22Rv1 (cell line): ENCODE results near the gene SUPV3L1.
"Not testable (repeated sequence)": the region's sequence is repeated elsewhere in the genome, so short reads cannot be mapped to it uniquely, and the experiment has no call there.

Source experiments
- H3K27ac ChIP-seq: fragments of 450-650 bp; 2 replicates; pipeline ENCODE4 v1.5.1; 2017
- ZFX ChIP-seq: fragments of 450-650 bp; IDR thresholded peaks from 2 replicates; pipeline ENCODE4 v1.6.1; 2017; ENCODE audit warnings: antibody characterized with exemption, borderline replicate concordance
- TF ChIP-seq, protein P1 (sequence below): fragments of 450-650 bp; IDR thresholded peaks from 2 replicates; pipeline ENCODE4 v1.5.1; 2017; ENCODE audit warnings: mild to moderate bottlenecking

Gene SUPV3L1

DNA sequence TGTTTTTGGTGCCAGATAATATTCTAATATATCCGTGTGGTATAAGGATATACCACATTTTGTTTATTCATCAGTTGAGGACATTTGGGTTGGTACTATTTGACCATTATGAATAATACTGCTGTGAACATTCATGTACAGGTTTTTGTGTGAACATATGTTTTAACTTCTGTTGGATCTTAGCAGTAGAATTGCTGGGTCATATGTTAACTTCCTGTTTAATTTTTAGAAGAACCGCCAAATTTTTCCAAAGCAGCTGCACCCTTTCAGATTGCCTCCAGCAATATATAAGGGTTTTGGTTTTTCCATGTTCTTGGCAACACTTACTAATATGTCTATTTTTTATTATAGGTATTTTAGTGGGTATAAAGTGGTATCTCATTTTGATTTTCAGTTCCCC lies 33.3 kb upstream of the SUPV3L1 start:
- TF ChIP-seq, protein P1, sequence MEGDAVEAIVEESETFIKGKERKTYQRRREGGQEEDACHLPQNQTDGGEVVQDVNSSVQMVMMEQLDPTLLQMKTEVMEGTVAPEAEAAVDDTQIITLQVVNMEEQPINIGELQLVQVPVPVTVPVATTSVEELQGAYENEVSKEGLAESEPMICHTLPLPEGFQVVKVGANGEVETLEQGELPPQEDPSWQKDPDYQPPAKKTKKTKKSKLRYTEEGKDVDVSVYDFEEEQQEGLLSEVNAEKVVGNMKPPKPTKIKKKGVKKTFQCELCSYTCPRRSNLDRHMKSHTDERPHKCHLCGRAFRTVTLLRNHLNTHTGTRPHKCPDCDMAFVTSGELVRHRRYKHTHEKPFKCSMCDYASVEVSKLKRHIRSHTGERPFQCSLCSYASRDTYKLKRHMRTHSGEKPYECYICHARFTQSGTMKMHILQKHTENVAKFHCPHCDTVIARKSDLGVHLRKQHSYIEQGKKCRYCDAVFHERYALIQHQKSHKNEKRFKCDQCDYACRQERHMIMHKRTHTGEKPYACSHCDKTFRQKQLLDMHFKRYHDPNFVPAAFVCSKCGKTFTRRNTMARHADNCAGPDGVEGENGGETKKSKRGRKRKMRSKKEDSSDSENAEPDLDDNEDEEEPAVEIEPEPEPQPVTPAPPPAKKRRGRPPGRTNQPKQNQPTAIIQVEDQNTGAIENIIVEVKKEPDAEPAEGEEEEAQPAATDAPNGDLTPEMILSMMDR, result no peak
- no peak for TF ChIP-seq ZFX
- H3K27ac ChIP-seq, result no peak overlapping the region

DNA sequence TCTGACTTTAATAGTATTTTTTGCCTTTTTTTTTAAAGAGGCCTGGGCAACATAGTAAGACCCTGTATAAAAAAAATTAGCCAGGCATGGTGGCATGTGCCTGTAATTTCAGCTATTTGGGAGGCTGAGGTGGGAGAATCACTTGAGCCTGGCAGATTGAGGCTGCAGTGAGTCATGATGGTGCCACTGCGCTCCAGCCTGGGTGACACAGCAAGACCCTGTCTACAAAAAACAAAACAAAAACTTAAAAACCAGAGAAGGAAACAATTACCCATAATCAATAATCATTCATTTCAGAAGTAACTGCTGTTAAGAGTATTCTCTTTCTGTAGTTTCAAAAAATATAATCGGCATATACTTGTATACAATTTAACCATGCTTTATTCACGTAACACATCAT lies 28.1 kb upstream of the SUPV3L1 start:
- TF ChIP-seq, protein P1, result no peak
- TF ChIP-seq ZFX, result no peak
- no peak overlapping the region for H3K27ac ChIP-seq

DNA sequence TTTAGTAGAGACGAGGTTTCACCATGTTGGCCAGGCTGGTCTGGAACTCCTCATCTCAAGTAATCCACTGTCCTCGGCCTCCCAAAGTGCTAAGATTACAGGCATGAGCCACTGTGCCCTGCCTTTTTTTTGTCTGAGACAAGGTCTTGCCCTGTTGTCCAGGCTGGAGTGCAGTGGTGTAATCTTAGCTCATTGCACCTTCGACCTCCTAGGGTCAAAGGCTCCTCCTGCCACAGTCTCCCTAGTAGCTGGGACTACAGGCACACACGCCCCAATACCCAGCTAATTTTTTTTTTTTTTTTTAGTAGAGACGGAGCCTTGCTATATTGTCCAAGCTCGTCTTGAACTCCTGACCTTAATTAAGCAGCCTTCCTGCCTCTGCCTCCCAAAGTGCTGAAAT lies 26.8 kb upstream of the SUPV3L1 start:
- H3K27ac ChIP-seq, result no peak overlapping the region
- TF ChIP-seq, protein P1, result no peak
- TF ChIP-seq ZFX, result no peak

DNA sequence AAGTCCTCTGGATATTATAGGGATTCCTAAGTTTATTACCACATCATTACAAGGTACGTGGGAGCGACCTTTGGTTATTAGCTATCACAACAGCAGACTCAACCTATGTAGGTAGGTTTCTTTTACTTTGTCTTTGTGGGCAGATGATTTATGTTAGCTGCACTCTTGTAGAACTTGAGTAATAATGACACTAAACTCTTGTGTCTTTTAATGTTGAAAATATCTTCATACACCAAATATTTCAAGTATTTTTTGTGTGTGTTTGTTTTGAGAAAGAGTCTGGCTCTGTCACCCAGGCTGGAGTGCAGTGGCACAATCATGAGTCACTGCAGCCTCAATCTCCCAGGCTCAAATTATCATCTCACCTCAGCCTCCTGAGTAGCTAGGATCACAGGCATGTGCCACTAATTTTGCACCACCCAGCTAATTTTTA lies 19.2 kb upstream of the SUPV3L1 start:
- H3K27ac ChIP-seq, result no peak overlapping the region
- TF ChIP-seq, protein P1, result no peak
- no peak for TF ChIP-seq ZFX

DNA sequence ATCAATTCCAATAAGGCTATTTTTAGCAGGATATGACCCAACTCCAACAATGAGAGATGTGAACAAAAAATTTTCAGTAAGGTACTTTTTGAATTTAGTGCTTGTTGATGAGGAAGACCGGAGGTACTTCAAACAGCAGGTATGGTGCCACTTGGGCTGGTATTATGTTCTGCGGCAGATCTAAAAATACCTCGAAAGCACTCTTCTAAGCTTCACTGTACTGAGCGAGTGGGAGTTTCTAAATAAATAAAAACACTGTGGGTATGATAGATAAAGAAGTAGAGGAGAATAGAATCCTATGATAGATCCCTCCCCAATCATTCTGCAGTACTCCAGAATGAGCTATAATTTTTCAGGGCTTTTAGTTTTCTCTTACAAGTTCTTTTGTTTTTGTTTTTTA lies 11.5 kb upstream of the SUPV3L1 start:
- H3K27ac ChIP-seq, result no peak overlapping the region
- TF ChIP-seq ZFX, result no peak
- TF ChIP-seq, protein P1, result no peak

DNA sequence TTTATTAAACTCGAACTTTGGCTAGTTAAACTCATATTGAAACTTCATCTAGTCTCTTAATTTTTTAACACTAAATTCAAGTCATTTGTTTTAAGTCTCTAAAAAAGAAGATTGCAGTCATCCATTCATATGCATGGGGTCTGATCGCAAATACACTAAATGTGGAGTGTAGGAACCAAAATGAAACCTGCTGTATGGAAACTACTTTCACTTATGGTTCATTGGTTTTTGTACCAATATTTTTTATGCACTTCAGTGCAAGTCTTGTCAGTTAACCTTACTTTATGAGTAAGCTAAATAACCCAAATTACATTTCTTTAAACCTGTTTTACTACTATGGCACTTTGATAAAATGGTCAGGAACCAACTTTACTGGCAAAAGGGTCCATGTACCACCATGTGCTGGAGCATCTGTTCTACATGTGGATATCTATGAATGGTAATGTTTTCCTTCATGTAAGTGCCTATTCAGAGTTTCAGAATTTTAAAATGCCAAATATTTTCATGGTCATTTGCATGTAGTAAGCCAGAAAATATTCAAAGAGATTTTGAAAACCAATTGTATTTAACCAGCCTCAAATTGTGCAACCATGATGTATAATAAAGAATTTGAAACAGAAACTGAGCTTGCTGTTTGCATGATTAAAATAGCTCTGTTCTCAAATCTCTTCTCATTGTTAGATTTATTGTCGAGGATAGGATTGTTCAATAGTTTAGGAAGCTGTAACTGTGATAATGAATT lies 7.6 kb upstream of the SUPV3L1 start:
- H3K27ac ChIP-seq, result no peak overlapping the region
- TF ChIP-seq, protein P1, result no peak
- no peak for TF ChIP-seq ZFX

DNA sequence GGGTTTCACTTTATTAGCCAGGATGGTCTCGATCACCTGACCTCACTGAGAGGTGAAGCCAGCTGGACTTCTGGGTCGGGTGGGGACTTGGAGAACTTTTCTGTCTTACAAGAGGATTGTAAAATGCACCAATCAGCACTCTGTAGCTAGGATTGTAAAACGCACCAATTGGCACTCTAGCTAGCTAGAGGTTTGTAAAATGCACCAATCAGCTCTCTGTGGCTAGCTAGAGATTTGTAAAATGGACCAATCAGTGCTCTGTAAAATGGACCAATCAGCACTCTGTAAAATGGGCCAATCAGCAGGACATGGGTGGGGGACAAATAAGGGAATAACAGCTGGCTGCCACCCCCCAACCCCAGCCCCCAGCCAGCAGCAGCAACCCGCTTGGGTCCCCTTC lies 4.7 kb upstream of the SUPV3L1 start:
- not testable (repeated sequence) for H3K27ac ChIP-seq

DNA sequence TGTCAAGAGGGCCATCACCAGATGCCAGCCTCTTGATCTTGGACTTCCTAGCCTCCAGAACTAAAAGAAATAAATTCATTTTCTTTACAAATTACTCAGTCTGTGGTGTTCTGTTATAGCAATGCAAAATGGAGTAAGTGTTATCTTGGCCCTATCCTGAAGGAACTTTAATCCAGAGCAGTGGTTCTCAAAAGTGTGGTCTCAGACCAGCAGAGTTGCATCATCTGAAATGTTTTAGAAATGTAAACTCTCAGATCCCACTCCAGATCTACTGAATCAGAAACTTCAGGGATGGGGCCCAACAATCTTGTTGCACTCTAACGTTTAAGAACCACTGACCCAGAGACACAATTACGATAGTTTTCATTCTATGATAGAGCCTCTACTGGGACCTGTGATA lies 3.2 kb upstream of the SUPV3L1 start:
- no peak overlapping the region for H3K27ac ChIP-seq
- TF ChIP-seq ZFX, result no peak
- TF ChIP-seq, protein P1, result no peak
